ENCODE measurements around the gene STN1. TPM values are rescaled to one million over a fixed set of nuclear protein-coding genes. Genes with fewer than 3 reads are reported as not detected.

The STN1 gene
- polyA plus RNA-seq, 4 donors = 24.8 to 27.6 (median 27.3) TPM

DNA sequence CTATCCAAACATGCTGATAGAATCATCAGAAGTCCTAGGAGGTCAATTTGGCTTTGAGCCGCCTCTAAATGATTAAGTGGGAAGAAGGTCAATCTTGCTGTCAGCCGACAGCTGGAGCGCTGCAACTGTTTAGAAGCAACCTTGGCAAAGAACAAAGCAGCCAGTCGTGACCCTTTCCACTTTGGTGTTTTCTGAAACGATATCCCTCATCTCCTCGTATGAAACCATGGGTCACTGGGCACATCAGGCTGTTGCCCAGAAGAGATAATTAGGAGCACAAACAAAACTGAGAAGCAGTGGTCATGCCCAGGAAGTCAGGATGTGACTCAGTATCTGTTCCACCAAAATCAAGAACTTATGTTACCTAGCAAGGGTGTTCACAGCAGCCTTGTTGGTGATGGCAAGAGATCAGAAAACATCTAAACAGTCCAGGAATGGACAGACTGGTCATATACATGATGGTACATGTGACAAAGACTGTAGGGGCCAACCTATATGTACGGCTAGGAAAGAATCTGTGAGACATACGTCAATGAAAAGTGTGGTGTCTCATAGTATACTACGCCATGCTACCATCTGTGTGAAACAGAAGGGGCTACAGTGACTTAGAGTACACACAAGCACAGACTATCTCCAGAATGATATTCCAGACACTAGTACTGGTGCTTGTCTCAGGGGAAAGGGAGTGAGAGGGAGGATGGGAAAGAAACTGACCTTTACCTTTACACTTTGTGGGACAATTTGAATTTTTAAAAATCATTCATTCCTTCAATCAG lies 22.4 kb downstream of the STN1 start:
- DNase-seq (ENCODE audit: low read depth in 4 of 4, low spot score in 3 of 4) = peak in 1 of 4 donors; percentile 45

DNA sequence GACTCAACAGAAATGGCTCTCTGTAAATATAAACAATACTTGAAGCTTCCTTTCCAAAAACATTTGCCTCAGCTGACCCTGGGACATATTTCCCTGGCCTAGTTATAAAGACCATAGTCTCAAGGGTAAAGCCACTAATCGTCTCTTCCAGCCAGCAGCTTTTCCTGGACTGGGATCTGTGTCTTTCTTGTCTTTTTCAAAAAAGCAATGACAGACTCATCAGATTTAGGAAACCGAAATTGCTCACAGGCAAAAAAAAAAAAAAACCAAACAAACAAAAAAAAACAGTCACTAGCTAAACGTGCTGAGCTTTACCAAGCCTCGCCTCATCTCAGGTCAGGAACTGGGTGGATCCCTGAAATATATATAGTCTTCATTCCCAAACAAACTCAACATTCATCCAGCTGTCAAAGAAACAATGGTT lies 23.5 kb downstream of the STN1 start:
- no peak for DNase-seq (ENCODE audit: low read depth in 4 of 4, low spot score in 3 of 4)

DNA sequence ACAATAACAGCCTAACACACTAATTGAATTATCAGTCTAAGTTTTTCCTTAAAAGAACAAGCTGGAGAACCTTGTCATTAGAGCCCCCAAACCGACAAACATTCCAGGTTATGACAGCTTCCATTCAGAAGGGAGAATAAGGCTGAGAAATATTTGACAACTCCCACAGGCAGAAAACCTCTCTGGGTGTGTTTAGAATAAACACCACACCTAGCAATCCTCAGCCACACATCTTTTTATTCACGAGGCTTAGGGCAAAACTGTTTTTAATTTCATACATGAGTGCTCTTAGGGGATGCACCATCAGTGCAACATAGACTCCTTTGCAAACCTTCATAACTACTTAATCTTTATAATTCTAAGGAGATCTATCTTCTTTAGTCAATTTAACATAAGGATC lies 24.2 kb downstream of the STN1 start:
- no peak for DNase-seq (ENCODE audit: low read depth in 4 of 4, low spot score in 3 of 4)

DNA sequence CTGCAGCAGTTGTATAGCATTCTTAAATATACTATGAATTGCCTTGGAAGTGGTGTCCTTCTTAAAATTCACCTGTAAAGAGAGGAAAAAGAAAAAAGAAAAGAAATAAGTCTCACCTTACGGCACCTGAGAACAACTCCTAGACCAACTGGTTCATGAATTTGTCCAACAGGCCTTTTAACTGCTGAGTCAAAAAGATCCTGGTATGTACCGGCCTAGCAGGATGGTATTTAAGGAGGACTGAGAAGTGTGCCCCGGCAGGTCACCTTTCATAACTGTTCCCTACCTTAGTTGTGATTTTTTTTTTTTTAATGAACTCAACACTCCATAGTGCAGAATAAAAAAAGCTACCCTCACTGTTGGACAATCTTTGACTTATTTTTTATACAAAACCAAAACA lies 25.8 kb downstream of the STN1 start:
- no peak for DNase-seq (ENCODE audit: low read depth in 4 of 4, low spot score in 3 of 4)

- DNase-seq (ENCODE audit: low read depth in 4 of 4, low spot score in 3 of 4) = no peak
Measured at GRCh38 chr10:103890688-103891087, 27.3 kb downstream of the STN1 start.

DNA sequence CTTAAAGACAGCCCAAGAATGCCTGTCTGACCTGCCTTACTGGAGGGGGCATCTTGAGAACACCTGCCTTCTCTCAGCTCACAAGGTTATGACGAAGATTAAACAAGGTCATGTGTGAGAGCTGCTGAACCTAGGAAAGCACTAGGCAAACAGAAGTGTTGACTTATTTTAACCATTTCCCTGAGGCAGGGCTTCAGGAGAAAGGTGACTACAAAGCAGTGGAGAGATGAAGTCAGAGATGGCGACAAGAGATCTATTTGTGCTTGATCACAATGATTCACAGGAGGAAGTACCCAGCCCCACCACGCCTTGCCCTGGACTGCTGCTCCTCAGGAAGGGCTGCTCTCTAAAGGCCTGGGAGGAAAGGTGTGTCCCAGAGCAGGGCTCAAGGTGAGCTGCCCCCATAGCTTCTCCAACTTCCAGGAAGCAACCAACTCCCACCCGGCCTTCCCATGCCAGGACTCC lies 27.8 kb downstream of the STN1 start:
- no peak for DNase-seq (ENCODE audit: low read depth in 4 of 4, low spot score in 3 of 4)

DNA sequence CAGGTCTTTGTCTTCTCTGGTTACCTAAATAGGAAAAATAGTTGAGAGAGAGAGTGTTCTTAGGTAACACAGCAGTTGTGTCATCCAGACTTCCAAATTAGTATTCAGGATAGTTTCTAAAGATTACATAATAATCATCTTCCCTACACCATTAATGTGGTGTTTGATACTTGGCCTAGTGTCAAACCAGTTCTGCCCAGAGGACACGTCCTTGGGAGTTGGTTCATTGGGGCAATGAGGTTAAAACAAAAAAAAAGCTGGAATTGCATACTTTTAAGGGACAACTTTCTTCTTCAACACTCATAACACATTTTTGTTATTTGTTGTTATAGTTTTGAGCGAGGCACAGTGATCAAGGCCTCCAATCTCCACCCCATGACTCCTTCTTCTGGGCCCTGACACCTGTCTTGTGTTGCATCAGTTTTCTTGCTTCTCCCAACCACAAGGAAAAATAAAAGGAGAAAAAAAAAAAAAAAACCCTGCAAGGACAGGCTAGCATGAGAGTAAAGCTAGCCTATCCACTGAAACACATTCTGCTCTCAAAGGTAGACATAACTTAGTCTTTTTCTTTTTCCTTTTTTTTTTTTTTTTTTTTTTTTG lies 28.8 kb downstream of the STN1 start:
- no peak for DNase-seq (ENCODE audit: low read depth in 4 of 4, low spot score in 3 of 4)

DNA sequence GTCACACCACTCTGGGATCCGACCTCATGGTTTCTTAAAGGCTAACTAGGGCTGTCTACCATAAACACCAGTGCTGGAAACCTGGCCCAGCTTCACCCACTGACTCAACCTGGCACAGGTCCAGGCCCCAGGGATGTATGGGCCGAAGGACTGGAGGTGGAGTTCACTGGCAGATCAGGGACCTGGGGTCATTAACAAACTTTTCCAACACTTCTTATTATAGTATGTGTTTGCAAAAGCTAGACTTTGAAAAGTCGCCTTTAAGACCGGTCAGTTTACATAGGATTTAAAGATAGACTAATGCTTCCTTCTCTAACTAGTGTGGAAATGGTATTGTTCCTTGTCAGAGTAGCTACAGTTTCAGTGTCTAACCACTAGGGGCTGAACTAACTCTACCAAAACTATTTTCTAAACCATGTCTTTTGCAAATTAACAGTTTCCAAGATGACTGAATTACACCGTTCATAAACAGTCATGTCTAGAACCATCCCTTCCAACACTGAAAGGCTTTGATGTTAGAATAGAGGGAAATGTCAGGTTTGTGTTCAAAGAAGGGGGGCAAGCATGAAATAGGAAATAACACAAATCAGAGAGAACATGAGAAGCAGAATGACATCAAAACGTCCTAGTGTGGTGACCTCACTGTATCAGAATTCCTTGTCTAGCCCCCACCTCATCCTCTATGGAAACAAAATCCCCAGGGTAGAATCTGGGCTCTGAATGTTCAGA lies 29.7 kb downstream of the STN1 start:
- DNase-seq (ENCODE audit: low read depth in 4 of 4, low spot score in 3 of 4) = peak in 2 of 4 donors; percentile 55 to 63

DNA sequence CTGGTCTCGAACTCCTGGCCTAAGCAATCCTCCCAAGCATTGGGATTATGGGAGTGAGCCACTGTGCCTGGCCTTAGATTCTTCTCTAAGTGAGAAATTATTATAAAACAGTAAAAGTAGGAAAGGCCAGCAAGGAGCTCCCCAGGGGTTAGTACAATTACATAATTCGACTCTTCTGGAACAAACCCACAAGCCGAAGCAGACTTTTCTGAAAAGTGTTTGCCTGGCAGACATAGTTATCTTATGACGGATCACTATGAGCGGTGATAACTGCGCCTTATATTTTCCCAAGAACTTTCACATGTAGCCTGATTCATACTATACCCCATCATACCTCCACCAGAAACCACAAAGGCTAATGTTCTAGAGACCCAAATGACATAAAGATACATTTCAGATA lies 32.4 kb downstream of the STN1 start:
- DNase-seq (ENCODE audit: low read depth in 4 of 4, low spot score in 3 of 4) = no peak

- no peak for DNase-seq (ENCODE audit: low read depth in 4 of 4, low spot score in 3 of 4)
Measured at GRCh38 chr10:103884681-103885139, 33.3 kb downstream of the STN1 start.

GRCh38 chr10:103882285-103883007 lies 35.5 kb downstream of the STN1 start:
- no peak for DNase-seq (ENCODE audit: low read depth in 4 of 4, low spot score in 3 of 4)

- no peak for DNase-seq (ENCODE audit: low read depth in 4 of 4, low spot score in 3 of 4)
Measured at GRCh38 chr10:103881416-103882284, 36.3 kb downstream of the STN1 start.

DNA sequence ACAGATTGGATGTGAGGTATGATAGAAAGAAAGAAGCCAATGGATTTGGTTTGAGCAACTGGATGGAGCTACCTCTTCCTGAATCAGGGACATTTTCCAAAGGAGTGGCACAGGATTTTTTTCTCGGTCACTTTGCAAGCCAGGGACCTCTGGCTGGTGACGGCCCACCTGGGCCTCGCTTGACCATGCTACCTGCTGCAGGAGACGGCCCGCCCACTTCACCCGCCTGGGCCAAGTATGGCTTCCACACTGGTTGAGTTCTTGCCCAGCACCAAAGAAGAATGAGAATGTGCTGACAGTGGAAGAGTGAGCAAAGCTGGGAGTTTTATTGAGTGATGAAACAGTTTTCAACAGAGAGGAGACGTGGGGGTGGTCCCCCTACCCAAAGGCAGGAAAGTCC lies 38.2 kb downstream of the STN1 start:
- DNase-seq (ENCODE audit: low read depth in 4 of 4, low spot score in 3 of 4) = no peak

DNA sequence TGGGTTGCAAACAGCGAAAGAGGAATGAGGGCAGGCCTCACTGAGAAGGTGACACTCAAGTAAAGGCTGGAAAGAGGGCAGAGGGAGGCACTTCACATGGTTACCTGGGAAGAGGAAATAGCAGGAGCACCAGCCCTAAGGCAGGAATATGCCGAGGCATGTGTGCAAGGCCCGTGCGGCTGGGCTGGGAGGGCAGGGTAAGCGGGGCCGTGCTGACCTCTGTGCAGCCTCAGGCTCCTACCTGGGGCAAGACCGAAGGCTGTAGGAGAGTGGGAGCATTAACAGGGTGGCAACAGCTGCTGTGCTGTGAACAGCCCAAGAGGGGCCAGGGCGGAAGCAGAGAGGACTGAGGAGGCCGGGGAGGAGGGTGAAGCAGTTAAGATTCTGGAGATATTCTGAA lies 38.6 kb downstream of the STN1 start:
- DNase-seq (ENCODE audit: low read depth in 4 of 4, low spot score in 3 of 4) = no peak

- DNase-seq (ENCODE audit: low read depth in 4 of 4, low spot score in 3 of 4) = no peak
Measured at GRCh38 chr10:103877861-103878260, 40.1 kb downstream of the STN1 start.

DNA sequence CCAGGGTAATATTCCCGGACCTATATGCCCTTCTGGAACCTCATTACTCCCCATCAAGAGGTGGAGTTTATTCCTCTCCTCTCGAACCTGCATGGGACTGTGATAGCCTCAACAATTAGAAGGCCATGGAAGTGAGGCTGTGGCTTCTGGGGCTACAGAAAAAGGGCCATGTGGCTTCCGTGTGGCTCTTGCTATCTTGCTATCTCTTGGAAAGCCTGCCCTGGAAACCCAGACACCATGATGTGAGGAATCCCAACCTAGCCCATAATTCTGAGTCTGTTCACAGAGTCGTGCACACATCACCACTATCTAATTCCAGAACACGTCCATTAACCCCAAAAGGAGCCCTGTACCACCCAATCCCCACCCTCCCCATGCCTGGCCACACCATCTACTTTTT lies 41.8 kb downstream of the STN1 start:
- DNase-seq (ENCODE audit: low read depth in 4 of 4, low spot score in 3 of 4) = no peak

- no peak for DNase-seq (ENCODE audit: low read depth in 4 of 4, low spot score in 3 of 4)
Measured at GRCh38 chr10:103874730-103875129, 43.3 kb downstream of the STN1 start.

- DNase-seq (ENCODE audit: low read depth in 4 of 4, low spot score in 3 of 4) = no peak
Measured at GRCh38 chr10:103872137-103872931, 45.6 kb downstream of the STN1 start.

- no peak for DNase-seq (ENCODE audit: low read depth in 4 of 4, low spot score in 3 of 4)
Measured at GRCh38 chr10:103871006-103871405, 47.0 kb downstream of the STN1 start.

Measured in right renal pelvis (tissue), 4 donors.